NCI-H748 (cell line): ENCODE data around the gene LSP1.
"Not testable (repeated sequence)": the region's sequence is repeated elsewhere in the genome, so short reads cannot be mapped to it uniquely, and the experiment has no call there.

Source experiments
- DNase-seq: peaks from one replicate; lab custom pipeline; 2025; ENCODE audit not compliant: unreplicated experiment; lab: John Stamatoyannopoulos, UW

LSP1 gene

GRCh38 chr11:1862588-1863351 lies 9.9 kb downstream of the LSP1 start:
- DNase-seq: no peak

GRCh38 chr11:1863352-1864216 lies 10.7 kb downstream of the LSP1 start:
- peak; percentile 80 for DNase-seq

- no peak for DNase-seq
Observed at GRCh38 chr11:1864231-1864630, 11.3 kb downstream of the LSP1 start.

- DNase-seq: no peak
Observed at GRCh38 chr11:1864831-1865665, 12.2 kb downstream of the LSP1 start.

DNA sequence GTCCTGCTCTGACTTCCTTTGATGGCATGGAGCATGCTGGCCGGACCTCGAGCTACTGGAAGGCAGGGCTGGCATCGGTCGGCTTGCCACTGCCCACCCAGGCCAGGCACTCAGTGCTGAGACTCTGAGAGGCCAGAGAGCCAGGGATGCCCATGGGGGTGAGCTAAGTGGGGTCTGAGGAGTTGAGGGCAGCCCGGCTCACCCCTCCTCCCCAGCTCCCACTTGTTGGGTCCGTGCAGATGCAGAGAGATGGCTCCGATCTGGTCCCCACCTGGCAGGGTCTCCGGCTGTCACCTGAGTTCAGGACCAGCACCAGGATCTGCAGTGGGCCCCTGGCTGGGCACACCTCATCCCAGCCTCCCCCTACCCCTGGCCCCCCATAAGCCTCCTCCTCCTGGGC lies 13.3 kb downstream of the LSP1 start:
- no peak for DNase-seq

DNA sequence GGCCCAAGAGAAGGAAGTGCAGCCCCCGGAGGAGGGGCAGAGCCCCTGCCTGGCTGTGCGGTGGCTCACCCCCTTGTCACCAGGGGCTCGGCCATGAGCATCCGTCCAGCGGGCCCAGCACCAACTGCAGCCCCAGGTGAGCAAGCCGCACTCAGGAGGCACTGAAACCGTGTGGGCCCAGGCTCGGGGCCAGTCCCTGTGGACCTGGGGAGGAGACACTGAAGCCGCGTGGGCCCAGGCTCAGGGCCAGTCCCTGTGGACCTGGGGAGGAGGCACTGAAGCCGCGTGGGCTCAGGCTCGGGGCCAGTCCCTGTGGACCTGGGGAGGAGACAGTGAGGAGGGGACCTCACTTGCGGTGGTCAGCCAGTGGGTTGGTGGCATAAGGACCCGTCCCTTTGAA lies 13.9 kb downstream of the LSP1 start:
- DNase-seq: no peak

DNA sequence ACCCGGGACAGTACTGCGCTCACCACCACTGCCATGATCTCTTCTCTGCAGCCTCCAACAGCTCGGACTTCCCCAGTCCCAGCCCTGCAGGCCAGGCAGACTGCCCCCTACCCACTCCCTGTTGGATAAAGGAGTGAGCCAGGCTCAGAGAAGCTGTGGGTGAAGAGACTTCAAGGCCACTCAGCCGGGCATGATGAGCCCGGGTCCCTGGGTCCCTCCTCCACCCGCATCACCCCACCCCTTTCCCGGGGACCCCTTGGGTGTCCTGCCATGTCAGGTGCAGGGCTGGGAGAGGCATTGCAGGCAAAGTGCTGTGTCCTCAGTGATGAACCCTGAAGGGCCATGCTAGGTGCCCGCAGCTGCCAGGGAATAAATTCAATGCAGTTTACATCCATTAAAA lies 14.5 kb downstream of the LSP1 start:
- no peak for DNase-seq

GRCh38 chr11:1868056-1868635 lies 15.3 kb downstream of the LSP1 start:
- DNase-seq: no peak

DNA sequence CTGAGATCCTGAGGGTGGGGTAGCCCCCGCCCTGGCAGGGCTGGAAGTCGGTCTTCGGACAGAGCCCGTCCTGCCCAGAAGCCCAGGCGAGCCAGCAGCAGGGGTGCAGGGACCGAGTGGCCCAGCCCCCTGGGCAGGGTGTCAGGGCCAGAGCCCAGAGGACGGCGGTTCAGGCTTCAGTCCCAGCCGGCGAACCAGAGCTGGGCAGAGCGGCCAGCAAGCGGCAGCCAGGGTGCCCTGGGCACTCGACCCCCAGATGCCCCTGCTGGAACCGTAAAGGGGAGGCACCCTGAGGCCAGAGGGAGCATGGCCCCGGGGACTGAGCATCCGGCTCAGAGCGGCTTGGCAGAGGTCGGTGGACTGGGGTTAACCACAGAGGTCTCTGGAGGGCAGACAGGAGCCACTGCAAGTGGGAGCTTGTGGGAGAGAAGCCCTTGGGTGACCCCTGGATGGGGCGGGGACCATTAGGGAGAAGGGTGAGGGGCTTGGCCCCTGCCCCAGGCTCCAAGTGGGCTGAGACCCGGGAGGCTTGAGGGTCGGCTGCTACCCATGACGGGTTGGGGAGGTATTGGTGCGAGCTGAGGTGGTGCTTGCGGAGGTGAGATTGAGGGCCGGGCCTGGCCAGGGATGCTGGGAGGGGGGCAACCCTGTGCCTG lies 15.9 kb downstream of the LSP1 start:
- no peak for DNase-seq

DNA sequence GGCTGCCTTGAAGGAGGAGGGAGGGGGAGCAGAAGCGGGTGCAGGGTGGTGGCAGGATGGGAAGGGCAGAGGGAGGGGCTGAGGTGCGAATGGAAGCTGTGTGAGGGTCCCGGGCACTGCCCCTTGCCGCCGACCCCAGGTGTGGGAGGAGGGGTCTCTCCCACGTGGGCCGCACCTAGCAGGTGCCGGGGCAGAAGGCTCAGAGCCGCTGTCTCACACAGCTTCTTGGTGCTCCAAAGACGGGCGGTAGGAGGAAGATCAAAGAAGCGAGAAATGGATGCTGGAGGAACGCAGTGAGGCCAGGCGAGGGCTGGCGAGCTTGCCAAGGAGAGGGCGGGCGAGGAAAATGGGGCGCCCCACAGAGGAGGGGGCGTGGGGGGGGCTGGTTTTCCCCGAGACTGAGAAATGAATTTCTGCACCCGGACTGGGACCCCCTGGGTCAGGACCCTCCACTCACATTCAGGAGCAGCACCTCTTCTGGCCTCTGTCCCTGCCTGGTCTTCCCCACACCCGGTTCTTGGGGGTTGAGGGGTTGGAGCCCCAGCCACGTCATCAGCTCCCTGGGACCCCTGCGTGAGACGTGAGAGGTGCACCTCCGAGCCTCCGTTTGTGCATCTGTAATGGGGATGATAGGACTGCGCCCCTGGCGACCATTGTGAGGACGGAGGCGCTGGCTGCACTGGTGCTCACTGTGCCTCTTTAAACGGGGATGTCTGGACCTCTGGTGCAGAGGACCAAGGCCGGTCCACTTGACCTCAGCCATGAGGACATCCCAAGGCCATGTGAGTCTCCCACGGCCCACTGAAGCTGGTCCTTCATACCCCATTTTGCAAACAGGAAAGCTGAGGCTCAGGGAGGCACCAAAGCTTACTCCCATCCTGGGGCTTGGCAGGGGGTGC lies 16.8 kb downstream of the LSP1 start:
- DNase-seq: no peak

- DNase-seq: no peak
Observed at GRCh38 chr11:1870326-1870696, 17.4 kb downstream of the LSP1 start.

DNA sequence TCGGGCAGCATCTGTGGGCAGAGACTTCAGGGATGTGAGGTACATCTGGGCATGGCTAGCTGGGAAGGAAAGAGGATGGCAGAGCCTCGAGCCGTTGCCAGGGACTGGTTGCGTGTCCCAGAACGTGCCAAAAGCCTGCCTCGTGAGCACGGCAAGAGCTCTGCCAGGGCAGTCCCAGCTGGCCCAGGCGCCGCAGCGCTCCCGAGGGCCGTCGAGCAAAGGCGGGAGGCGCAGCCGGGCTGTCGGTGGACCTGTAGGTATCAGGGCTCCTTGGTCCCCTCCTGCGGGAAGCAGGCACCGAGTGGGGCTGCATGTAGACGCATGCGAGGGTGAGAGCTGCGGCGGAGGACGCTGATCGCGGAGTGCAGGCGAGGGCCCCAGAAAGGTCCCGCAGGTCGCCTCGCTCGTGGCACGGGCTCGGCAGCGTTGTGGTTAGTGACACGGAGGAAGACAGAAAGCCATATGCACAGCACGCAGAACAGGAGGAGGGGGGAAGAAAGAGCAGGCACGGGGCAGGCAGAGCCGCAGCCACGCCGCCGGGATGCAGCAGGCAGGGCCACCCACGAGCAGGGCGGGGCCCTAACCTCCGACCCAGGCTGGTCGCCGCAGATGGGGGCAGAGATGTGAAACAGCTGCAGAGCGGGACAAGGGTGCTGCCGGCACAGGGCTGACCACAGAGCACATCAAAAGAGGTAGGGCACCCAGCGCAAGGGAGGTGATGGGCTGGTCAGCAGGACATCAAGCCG lies 18.0 kb downstream of the LSP1 start:
- DNase-seq: no peak

DNA sequence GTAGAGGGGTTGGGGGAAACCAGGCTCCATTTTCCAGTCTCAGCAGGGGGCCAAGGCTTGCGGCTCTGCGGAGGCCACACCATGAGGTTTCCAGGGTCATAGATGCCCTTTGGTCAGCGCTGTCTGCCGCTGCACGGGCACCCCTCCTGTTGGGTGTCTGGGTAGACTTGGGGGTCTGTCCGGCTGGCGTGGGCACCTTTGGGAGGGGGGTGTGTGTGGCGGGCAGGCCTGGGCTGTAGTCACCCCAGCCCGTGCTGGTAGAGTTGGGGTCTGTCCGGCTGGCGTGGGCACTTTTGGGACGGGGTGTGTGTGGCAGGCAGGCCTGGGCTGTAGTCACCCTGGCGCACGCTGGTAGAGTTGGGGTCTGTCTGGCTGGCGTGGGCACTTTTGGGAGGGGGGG lies 18.6 kb downstream of the LSP1 start:
- no peak for DNase-seq

GRCh38 chr11:1872267-1872985 lies 19.5 kb downstream of the LSP1 start:
- no peak for DNase-seq

GRCh38 chr11:1873048-1873812 lies 20.3 kb downstream of the LSP1 start:
- no peak for DNase-seq

- DNase-seq: not testable (repeated sequence)
Observed at GRCh38 chr11:1873813-1874150, 20.9 kb downstream of the LSP1 start.

GRCh38 chr11:1874441-1875092 lies 21.7 kb downstream of the LSP1 start:
- not testable (repeated sequence) for DNase-seq
